PC-9 (cell line): ENCODE results near the gene COPA. TPM values are rescaled to one million over a fixed set of nuclear protein-coding genes. Genes with fewer than 3 reads are reported as not detected.

Source experiments
- BruUV-seq: library from RNA; stranded (reverse); fragments of 400-500 nt; replicated peaks from 2 replicates; lab custom pipeline; 2021; lab: Mats Ljungman, UMichigan
- CTCF ChIA-PET: fragments of 300-600 bp; sonication (Branson Sonifier 250); formaldehyde crosslinking; loops from one replicate; lab custom pipeline; 2022; ENCODE audit warnings: antibody characterized with exemption; lab: Charles Lee
- POLR2A ChIA-PET: fragments of 300-600 bp; sonication (Branson Sonifier 250); formaldehyde crosslinking; loops from one replicate; lab custom pipeline; 2022; ENCODE audit warnings: antibody characterized with exemption; ENCODE audit not compliant: unreplicated experiment; lab: Charles Lee
- DNase-seq, 2 experiments: peaks; one replicate each; pipeline versions ENCODE4 v3.0.0 to v3.0.0-alpha.2; 2015 to 2022; ENCODE audit warnings: mixed read lengths in 1 of 2
- H2AFZ ChIP-seq: fragments of 200-600 bp; sonication (generic); 2 replicates; pipeline ENCODE4 v1.8.1; 2017; ENCODE audit warnings: antibody characterized with exemption
- H3F3A ChIP-seq: fragments of 200-600 bp; sonication (generic); 2 replicates; pipeline ENCODE4 v1.8.1; 2017; ENCODE audit warnings: antibody characterized with exemption, mild to moderate bottlenecking, low read depth; ENCODE audit not compliant: insufficient read depth
- H3K27ac ChIP-seq: fragments of 200-600 bp; sonication (generic); 2 replicates; pipeline ENCODE4 v1.6.1; 2016; ENCODE audit warnings: mixed run types
- H3K27me3 ChIP-seq: fragments of 200-600 bp; sonication (generic); 2 replicates; pipeline ENCODE4 v1.6.1; 2016; ENCODE audit warnings: low read depth, mixed run types; ENCODE audit not compliant: insufficient read depth
- H3K36me3 ChIP-seq: fragments of 200-600 bp; sonication (generic); 2 replicates; pipeline ENCODE4 v1.6.1; 2016; ENCODE audit warnings: low read depth, mixed run types
- H3K4me1 ChIP-seq: fragments of 200-600 bp; sonication (generic); replicated peaks from 2 replicates; pipeline ENCODE4 v1.6.1; 2016; ENCODE audit warnings: mixed run types; ENCODE audit not compliant: insufficient read depth
- H3K4me2 ChIP-seq: fragments of 200-600 bp; sonication (generic); 2 replicates; pipeline ENCODE4 v1.6.1; 2017; ENCODE audit warnings: mixed run types
- H3K4me3 ChIP-seq: fragments of 200-600 bp; sonication (generic); 2 replicates; pipeline ENCODE4 v1.6.1; 2016; ENCODE audit warnings: mixed run types
- H3K79me2 ChIP-seq: fragments of 200-600 bp; sonication (generic); 2 replicates; pipeline ENCODE4 v1.6.1; 2017; ENCODE audit warnings: low read depth, mixed run types
- H3K9me2 ChIP-seq: fragments of 200-600 bp; sonication (generic); 2 replicates; pipeline ENCODE4 v1.8.1; 2017; ENCODE audit warnings: mild to moderate bottlenecking; ENCODE audit not compliant: insufficient read depth
- H3K9me3 ChIP-seq: fragments of 200-600 bp; sonication (generic); 2 replicates; pipeline ENCODE4 v1.8.1; 2016; ENCODE audit warnings: low read depth; ENCODE audit not compliant: insufficient read depth
- H4K20me1 ChIP-seq: fragments of 200-600 bp; sonication (generic); 2 replicates; pipeline ENCODE4 v1.8.1; 2017; ENCODE audit not compliant: insufficient read depth
- CTCF ChIP-seq: fragments of 200-600 bp; sonication (generic); conservative IDR thresholded peaks from 2 replicates; pipeline ENCODE4 v1.6.1; 2017; ENCODE audit warnings: mixed run types, antibody characterized with exemption, mild to moderate bottlenecking, moderate library complexity
- EZH2 ChIP-seq: fragments of 200-600 bp; sonication (generic); IDR thresholded peaks from 2 replicates; pipeline ENCODE4 v1.8.0; 2017; ENCODE audit warnings: antibody characterized with exemption, low read depth
- intact Hi-C: fragments of 100-400 bp; cut with micrococcal nuclease; formaldehyde crosslinking; loops from one replicate; pipeline ENCODE4 v1.10.0; 2022; ENCODE audit not compliant: unreplicated experiment
- total RNA-seq: library from RNA; stranded (reverse); gene quantifications from 2 replicates; pipeline ENCODE4 v1.2.3, GENCODE V29; 2021

The COPA gene
- total RNA-seq, 1 experiment from 2014 or later: 147 TPM

GRCh38 chr1:160365325-160365724 is 22.3 kb upstream of the COPA start:
- no peaks in the 10 kb centered on the region for H3K27me3 ChIP-seq
- no peaks in the 10 kb centered on the region for H3K4me1 ChIP-seq
- H4K20me1 ChIP-seq: no peaks in the 10 kb centered on the region
- no peak overlapping the region for H2AFZ ChIP-seq
- no peaks in the 10 kb centered on the region for H3K36me3 ChIP-seq
- no peaks in the 10 kb centered on the region for H3K9me2 ChIP-seq
- intact Hi-C loops: no loop called here
- BruUV-seq: no TSS peak
- ChIA-PET CTCF (no interaction called here), POLR2A (interaction anchor here (0.7 kb wide), 1 partner anchor 860 kb away, joined by 4 read pairs; no protein-coding TSS in a partner anchor)
- TF ChIP-seq CTCF (no peak), EZH2 (no peak)
- no peaks in the 10 kb centered on the region for H3F3A ChIP-seq
- no peak overlapping the region for H3K4me2 ChIP-seq
- H3K27ac ChIP-seq: no peak overlapping the region
- H3K79me2 ChIP-seq: no peaks in the 10 kb centered on the region
- H3K9me3 ChIP-seq: no peaks in the 10 kb centered on the region
- no peak overlapping the region for H3K4me3 ChIP-seq
- no peak for DNase-seq

- Histone ChIP-seq H3K9me2 (no peaks in the 10 kb centered on the region), H2AFZ (no peak overlapping the region), H3K4me1 (no peaks in the 10 kb centered on the region), H3K4me2 (no peak overlapping the region), H4K20me1 (no peaks in the 10 kb centered on the region), H3K36me3 (no peaks in the 10 kb centered on the region), H3K9me3 (no peaks in the 10 kb centered on the region), H3K27ac (no peak overlapping the region), H3K27me3 (no peaks in the 10 kb centered on the region), H3F3A (no peaks in the 10 kb centered on the region), H3K4me3 (no peak overlapping the region), H3K79me2 (no peaks in the 10 kb centered on the region)
- no TSS peak for BruUV-seq
- CTCF ChIA-PET: interaction anchor here (0.6 kb wide), 1 partner anchor 12 kb away, joined by 5 read pairs; no protein-coding TSS in a partner anchor
- POLR2A ChIA-PET: interaction anchor here (0.7 kb wide), 1 partner anchor 861 kb away, joined by 4 read pairs; no protein-coding TSS in a partner anchor
- TF ChIP-seq CTCF (no peak), EZH2 (no peak)
- DNase-seq: peak in 1 of 2 experiments; percentile 16
- intact Hi-C loops: no loop called here
Measured at GRCh38 chr1:160363951-160364735, 21.1 kb upstream of the COPA start.

GRCh38 chr1:160363010-160363409 is 20.0 kb upstream of the COPA start:
- no peak overlapping the region for H3K27ac ChIP-seq
- no TSS peak for BruUV-seq
- H2AFZ ChIP-seq: no peak overlapping the region
- TF ChIP-seq CTCF (no peak), EZH2 (no peak)
- peak in 1 of 2 experiments; percentile 34 for DNase-seq
- H3K4me3 ChIP-seq: no peak overlapping the region
- no peaks in the 10 kb centered on the region for H3K9me3 ChIP-seq
- ChIA-PET CTCF (no interaction called here), POLR2A (no interaction called here)
- H3K9me2 ChIP-seq: no peaks in the 10 kb centered on the region
- H3K27me3 ChIP-seq: no peaks in the 10 kb centered on the region
- no peaks in the 10 kb centered on the region for H3K36me3 ChIP-seq
- no peaks in the 10 kb centered on the region for H3K4me1 ChIP-seq
- H3F3A ChIP-seq: no peaks in the 10 kb centered on the region
- H3K4me2 ChIP-seq: no peak overlapping the region
- intact Hi-C loops: no loop called here
- H3K79me2 ChIP-seq: no peaks in the 10 kb centered on the region
- no peaks in the 10 kb centered on the region for H4K20me1 ChIP-seq
